Fibroblast of skin of right quadriceps (primary cell): ENCODE measurements around the gene ACAA1.
"Not testable (repeated sequence)": the region's sequence is repeated elsewhere in the genome, so short reads cannot be mapped to it uniquely, and the experiment has no call there.

Experiments used
- DNase-seq: peaks from one replicate; pipeline ENCODE4 v3.0.0-alpha.2; 2013

Gene ACAA1

DNA sequence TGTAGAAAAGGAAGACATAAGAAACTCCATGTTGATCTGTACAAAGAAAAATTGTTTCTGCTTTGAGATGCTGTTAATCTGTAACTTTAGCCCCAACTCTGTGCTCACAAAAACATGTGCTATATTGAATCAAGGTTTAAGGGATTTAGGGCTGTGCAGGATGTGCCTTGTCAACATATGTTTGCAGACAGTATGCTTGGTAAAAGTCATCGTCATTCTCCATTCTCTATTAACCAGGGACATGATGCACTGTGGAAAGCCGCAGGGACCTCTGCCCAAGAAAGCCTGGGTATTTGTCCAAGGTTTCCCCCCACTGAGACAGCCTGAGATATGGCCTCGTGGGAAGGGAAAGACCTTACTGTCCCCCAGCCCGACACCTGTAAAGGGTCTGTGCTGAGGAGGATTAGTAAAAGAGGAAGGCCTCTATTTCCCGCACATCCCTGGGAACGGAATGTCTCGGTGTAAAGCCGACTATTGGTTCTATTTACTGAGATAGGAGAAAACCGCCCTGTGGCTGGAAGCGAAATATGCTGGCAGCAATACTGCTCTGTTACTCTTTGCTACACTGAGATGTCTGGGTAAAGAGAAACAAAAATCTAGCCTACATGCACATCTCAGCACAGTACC, 2.3 kb downstream of the ACAA1 start:
- DNase-seq, result not testable (repeated sequence)

DNA sequence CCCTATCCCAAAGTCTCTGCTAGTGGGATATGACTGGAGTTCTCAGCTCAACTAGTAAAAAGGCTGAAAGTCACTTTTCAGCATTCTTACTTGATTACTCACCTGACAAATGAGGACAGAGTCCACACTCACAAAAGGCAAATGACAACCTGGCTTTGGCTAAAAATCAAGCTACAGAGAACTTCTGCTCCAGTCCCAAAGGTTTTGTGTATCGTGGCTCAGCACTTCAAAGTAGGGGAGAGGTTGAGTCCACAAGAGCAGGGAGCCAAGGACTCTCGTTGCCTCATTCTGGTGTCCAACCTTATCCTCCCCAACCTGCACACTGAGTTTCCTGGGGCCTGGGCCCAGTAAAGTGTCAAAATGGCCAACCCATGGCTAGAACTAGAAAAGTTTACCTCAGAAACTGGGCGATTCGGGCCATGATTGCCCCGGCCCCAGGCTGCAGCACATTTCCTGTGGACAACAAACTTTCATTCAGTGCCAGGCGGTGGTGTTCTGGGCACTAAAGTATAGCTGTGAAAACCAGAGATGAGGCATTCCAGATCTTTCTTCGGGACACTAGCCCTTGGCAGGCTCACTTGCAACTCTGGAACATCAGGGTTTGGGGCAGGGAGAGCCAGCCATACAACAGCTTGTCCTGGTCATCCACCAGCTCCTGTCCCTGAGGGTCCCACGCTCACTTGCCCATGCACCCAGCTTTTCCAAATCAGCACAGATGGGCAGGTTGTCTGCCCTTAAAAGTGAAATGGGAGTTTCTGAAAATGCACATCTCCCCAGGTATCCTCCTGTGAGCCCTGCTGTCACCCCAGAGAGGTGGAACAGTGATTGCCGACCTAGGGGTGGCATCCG, 3.1 kb downstream of the ACAA1 start:
- peak; percentile 6 for DNase-seq

DNA sequence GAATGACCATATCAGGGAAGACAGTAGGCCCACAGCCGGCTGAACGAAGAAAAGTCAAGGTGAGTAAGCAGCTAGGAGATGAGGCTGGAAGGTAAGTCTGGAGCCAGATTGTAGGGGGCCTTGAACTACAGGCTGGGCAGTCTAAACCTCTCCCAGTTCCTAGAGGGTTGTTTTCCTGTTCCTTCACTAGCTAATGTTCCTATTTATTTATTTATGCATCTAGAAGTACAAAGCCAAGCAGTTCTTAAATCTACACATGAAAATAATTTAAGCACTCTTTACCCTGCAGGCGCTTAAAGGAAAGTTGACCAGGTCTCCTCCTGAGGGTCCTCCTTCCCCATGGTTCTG, 3.7 kb downstream of the ACAA1 start:
- DNase-seq, result no peak

DNA sequence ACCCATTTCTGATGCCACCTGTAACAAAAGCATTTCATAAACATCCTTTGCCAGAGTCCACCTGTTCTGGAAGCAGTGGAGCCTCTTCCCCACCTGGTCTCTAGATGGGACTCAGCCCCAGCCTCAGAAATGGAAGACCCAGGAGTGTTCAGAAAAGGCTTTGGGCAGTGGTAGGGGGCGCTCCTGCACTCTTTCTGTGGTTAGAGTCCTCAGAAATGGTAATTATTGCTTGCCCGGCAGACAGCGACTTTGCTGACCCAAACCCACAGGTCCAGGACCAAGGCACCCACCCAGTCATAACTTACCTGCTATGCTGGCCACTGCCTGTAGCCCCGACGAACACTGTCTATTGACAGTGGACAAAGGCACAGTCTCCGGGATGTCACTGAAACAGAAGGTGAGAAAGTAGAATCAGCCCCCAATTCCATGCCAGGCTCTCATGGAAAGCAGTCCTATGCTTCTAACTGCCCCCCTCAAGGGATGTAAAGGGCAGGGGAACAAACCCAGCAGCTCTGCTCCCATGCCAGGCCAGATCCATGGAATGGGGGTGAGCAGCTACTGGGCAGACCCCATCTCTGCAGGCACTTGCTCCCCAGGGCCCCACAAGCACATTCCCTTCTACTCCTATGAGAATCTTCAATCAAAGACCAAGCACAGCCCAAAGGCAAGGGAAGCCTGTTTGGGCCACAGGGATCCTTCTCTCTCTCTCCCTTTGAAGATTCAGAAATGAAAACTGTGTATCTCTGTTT, 5.1 kb downstream of the ACAA1 start:
- peak; percentile 29 for DNase-seq

DNA sequence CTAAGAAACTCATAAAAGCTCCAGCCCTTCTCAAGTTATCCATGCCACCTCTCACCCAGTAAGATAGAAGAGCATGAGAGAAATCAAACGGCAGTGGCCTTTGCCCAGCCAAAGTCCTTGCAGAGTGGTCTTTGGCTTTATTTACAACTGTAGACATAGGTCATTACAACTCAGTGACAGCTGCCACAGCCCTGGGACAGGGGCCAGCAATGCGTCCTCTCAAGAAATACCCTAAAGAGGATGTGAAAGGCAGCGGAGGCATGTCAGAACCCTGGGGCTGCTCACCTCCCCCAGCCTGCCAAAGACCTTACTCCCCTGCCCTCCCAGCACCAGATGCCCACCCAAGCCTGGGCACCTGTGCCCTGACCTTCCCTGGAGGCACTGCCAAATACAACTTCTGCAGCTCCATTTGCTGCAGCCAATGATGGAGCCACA, 6.3 kb downstream of the ACAA1 start:
- DNase-seq, result no peak

DNA sequence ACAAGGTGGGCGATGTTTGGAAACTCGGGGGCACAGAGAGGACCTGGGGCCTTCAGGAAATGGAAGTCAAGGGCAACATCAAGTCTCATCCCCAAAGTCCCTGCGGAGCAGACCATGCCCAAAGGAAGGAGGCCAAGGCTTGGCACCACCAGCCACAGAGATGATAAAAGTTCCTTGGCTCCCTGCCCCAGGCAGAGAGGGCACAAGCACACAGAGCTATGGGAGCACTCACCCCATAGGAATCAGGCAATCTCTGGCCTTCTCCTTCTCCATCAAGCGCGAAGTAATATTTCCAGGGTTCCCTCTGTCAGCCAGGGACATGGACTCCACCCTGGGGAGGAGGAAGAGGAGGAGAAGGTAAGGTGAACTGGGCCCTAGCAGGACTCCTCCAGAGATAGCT, 7.9 kb downstream of the ACAA1 start:
- DNase-seq, result no peak

DNA sequence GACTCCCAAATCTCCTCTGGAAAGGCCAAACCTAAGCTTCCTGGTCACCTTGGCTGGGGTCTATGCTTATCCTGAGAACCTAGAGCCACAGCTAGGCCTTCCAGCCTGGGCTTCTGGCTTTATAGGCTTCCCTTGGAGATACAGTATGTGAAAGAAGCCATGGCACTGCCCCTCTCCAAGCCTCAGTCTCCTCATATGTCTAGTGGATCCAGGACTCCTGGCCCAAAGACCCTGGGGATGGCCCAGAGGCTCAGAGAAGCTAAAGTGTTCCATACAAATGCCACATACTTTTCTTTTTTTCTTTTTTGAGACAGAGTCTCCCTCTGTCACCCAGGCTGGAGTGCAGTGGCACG, 8.6 kb downstream of the ACAA1 start:
- DNase-seq, result no peak

DNA sequence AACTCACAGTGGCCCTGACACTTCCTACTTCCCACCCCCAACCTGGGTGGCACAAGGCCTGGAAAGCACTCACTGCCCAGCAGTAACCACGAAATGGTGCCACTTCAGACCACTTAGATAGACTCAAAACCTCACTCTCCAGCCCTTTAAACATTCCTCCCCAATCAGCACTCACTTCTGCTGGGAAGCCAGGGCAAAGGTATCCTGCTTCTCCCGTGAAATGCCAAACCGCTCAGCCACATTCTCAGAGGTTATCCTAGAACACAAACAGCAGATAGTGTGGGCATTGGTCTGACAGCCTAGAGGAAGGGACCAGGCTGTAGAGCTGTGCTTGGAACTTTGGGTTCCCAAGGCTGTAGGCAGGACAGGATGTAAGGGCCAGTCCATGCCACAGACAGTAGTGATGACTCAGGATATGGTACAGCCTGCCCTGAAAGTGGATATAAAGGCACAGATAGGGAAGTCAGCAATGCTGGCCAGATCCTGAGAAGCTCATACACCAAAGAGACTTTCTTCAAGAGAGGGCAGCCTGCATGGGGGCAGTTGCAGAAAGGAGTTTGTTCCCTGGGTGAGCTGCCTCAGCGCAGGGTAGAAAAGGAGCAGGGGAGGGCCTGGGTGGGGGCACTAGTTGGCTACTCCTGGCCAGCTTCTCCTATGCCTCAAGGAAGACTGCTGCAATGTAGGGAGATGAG, 9.2 kb downstream of the ACAA1 start:
- DNase-seq, result no peak

DNA sequence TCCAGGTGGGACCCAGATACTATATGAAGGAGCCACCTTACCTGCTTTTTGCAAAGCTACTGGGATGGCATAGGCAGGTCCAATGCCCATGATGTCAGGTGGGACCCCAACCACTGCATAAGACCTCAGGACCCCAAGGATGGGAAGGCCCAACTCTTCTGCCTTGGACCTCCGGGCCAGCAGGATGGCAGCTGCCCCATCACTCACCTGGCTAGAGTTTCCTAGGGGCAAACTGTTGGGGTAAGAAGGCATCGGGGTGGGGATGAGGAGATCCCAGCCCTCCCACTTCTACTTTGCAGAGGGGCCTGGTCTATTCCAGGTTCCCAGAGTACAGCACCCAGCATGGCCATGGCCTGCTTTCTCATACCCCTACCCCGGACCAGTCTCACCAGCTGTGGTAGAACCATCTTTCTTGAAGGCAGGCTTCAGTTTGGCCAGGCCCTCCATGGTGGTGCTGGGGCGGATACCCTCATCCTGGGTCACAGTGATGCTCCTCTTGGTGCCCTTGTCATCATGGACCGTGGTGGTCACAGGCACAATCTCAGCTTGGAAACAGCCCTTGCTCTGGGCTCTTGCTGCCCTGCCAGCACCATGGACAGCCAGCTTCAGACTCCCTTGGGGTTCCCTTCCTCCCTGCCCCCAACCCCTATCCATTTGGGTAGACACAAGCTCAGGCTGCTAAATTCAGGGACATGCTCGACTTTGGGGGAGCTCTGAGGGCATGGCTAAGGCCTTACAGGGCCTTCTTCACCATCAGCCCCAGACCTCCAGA, 10.6 kb downstream of the ACAA1 start:
- DNase-seq, result no peak

DNA sequence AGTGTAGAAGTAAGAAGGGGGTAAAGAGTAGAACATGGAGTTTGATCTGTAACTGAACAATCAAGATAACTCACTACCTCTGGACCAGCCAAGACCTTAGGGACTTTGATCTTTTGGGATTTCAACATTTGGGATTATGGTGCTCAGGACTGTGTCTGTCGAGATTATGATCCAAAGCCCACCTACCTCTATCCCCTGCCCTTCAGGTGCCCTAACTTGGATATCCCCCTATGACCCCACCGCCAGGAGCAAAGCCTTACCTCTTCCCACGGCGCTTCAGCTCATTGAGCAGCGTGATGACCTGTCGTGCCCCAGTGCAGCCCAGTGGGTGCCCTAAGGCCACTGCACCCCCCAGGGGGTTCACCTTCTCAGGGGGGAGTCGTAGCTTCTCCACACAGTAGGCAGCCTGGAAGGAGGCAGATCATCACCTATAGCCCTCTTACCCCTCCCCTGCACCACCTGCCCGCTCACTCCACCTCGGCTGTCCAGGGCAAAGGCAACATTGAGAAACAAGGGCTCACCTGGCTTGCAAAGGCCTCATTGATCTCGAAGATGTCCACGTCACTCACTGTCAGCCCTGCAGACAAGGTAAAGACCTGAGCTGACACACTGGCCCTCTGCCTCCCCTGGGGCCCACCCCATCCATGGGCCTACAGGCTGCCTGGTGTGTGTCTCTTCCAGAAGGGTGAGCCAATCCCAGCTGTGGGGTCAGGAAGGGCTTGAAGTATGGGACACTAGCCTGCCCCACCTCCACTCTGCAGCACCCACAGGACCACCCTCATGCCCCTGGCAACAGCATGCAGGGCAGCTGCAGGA, 11.4 kb downstream of the ACAA1 start:
- DNase-seq, result no peak

DNA sequence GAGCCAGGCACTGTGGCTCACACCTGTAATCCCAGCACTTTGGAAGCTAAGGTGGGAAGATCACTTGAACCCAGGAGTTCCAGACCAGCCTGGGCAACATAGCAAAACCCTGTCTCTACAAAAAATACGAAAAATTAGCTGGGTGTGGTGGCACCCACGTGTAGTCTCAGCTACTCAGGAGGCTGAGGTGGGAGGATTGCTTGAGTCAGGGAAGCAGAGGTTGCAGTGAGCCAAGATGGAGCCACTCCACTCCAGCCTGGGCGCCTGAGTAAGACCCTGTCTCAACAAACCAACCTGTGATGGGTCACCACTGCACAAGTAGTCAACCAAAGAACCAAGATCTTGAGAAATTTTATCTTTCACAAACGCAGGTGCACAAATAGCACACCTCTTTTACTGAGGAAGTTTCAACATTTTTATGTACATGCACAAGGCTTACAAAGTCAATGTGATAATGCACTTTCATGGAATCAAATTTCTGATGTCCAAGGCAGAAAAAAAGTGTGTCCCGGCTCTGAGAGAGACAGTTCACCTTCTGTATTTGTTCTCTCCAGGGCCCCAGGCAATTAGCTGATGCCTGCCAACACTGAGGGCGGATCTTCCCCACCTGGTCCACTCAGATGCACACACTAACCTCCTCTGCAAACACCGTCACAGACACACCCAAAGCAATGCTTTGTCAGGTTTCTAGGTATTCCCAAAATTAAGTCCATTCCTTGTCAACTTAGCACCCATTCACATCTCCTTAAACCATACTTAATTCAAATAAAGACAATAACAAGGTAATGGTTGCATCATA, 12.4 kb downstream of the ACAA1 start:
- DNase-seq, result no peak

DNA sequence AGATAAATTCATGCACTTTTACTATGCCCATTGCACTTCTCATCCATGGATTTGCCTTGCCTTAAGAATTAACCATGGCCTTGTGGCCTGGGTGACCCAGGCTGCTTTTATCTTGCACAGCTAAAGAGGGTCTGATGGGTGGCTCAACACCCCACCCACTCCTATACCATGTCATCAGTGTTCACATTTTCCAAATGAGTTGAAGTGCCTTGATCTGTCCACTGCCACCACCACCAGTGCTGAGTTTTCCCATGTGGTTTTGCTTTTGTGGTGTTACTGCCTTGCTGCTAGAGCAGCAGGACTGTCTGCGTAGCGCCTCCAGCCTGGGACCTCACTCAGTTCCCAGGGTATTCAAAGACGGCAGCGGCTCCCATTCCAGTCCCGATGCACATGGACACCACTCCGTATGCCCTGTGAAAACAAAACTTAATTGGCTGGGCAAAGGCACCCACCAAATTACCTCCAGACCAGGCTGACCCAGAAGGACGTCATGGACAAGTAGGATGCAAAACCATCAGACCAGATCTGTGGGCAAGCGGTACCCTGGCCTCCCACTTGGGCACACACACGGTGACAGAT, 14.1 kb downstream of the ACAA1 start:
- DNase-seq, result no peak

DNA sequence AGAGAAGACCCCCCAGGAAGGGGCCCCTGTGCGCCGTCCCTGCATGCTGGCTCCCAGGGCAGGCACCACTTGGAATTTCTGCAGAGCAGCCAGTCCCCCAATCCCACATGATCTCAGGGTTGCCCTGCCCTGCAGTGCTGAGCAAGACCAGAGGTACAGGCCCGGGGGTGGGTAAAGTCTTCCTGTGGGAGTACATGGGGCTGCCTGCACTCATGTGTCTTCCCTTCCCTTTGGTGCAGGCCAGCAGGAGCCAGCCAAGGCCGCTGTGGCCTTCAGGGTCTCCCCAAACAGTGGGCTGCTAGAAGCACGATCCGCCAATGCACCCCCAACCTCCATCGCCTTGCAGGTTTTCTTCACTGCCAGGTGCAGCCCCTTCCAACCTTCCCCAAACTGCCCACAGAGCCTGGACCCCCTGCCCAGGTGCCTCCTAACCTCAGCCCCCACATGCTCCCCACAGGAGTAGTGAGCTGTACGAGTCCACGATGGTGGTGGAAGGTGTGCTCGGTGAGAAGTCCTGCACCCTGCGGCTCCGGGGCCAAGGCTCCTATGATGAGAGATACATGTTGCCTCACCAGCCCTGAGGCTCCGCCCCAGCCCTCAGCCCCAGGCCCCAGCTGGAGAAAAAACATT, 15.0 kb downstream of the ACAA1 start:
- no peak for DNase-seq

DNA sequence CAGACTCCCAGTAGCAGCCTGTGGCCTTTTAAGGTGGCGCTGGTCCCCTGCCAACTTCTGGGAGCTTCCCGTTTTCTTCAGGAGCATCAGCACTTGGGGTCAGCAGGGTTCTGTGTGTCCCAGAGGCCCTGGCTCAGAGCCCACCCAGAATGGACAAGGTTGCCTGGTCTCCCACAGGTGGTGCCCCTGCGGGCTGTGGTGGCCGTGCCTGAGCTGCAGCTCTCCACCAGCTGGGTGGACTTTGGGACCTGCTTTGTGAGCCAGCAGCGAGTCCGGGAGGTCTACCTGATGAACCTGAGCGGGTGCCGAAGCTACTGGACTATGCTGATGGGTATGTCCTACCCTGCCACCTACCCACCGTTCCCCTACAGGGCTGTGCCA, 15.5 kb downstream of the ACAA1 start:
- DNase-seq, result no peak

DNA sequence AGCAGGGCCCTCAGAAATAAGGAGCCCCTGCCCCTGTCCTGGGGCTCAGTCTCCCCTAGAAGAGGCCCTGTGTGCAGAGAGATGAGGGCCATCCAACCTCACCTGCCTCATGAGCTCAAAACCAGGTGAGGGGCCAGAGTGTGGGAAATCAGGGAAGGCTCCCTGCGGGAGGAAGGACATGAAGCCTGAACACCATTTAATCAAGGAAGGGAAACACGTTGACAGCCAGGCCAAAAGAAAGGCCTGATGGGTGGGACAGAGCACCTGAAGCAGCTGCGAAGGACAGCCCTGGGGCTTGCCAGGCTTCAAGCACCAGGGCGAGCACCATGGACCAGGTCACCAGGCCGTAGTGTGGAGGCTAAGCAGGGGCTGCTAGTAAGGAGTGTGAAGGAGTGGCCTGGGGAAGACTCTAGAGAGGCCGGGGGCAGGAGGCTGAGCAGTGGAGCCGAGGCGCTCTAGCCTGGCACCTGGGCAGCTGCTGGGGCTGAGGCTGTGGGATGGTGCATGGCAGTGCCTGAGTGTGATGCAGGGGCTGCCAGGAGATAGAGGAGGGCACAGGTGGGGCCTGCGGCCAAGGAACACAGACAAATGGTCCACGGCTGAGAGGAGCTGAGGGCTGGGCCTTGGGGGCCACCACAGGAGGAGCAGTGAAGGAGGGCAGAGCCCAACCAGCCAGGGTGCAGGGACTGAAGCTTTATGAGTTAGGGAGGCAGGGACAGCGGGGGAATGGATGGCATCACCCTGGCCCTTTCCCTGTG, 16.1 kb downstream of the ACAA1 start:
- DNase-seq, result no peak

DNA sequence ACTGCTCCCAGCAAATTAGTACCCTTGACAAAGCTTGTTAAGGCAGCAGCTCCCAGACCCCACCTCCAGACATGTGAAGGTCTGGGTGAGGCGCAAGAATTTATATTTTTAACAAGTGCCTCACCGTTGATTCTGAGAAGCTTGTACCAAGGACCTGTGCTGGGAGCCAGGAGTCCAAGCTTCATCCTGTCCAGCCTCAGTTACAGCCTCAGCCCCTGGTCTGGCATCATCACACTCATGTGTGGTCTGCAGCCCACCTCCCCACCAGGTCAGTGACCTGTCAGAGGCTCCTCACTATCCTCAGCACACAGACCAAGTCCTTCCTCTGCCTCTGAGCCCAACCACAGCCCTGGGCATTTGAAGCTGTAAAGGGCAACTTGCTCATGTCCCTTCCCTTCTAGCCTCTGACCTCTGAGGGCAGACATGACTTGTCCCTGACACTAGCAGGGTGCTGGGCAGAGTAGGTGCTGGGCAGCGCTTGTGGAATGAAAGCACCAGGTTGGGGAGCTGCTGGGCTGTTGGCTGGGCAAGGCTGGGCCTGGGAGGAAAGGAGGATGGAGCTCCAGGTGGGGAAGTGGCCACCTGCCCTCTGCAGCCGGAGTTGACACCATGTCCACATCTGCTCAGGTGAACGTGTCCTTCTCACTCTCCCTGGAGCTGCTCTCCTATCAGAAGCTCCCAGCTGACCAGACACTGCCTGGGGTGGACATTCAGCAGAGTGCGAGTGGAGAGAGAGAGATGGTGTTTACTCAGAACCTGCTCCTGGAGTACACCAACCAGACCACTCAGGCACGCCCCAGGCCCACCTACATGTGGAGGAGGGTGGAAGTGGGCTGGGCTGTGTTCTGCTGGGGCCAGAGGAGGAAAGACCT, 16.9 kb downstream of the ACAA1 start:
- no peak for DNase-seq

DNA sequence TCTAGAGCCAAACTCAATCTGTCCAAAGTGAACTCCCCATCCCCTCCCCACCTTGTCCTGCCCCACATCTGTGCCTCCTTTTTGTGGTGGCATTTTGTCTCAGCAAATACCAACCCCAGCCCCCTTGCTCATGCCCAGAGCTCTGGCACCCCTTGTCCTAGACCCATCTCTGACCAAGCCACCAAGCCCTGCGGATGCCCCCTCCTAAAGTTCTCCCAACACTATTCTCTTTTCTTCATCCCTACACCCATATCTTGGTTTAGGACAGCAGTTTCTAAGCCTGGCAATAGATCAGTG, 17.7 kb downstream of the ACAA1 start:
- DNase-seq, result no peak
